HG03025 (cell line): ENCODE data around the gene REC8.

Source experiments
- ATAC-seq: cut with Tn5 transposase; IDR thresholded peaks from one replicate; pipeline ENCODE4 v1.9.1; 2021; ENCODE audit warnings: mild to moderate bottlenecking, moderate library complexity; ENCODE audit not compliant: unreplicated experiment, low FRiP score

Gene REC8

DNA sequence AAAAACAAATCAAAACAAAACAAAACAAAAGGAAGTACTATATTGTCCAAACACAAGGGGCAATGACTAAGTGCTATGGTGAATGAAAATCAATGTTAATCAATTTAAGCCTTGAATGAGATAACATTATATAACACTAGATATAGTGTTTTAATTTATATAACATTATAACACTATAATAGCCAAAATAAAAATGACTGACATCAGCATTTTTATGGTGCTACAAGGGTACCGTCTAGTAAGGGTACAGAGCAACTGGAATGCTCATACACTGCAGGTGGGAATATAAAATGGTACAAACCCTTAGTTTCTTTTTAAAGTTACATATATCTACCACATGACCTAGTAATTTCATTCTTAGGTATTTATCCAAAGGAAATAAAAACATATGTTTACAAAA is 54.6 kb downstream of the REC8 start:
- ATAC-seq, result no peak

DNA sequence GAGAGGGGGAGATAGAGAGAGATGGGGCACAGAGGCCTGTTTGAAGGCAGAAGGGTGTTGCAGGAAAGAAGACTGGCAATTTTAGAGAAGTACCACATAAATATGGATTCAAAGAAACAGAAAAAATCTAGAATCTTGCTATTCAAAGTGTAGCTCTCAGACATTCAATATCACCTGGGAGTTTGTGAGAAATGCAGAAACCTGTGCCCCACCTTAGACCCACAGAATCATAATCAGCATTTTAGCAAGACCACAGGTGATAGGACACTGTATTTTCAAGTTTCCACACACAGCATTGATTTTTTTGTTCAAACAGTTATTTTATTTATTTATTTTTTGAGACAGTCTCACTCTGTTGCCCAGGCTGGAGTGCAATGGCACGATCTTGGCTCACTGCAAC is 57.0 kb downstream of the REC8 start:
- ATAC-seq, result no peak
